Gastrocnemius medialis (tissue), 4 donors: ENCODE data around the gene NSRP1.

Experiments used
- POLR2A ChIP-seq, 2 donors: fragments of 450-650 bp; IDR thresholded peaks; one replicate each; pipeline ENCODE4 v1.6.1; 2017; ENCODE audit warnings: antibody characterized with exemption in 2 of 2, mild to moderate bottlenecking in 2 of 2, moderate library complexity in 2 of 2
- TF ChIP-seq, protein P1 (sequence below), 5 experiments: fragments of 450-650 bp in 3 of 5; fragments of 200-600 bp in 2 of 5; sonication (generic) in 2 of 5; IDR thresholded peaks in 4 of 5; conservative IDR thresholded peaks in 1 of 5; 1 replicate in 4 of 5; 2 replicates in 1 of 5; pipeline ENCODE4 v1.5.1; 2016 to 2019; ENCODE audit warnings: antibody characterized with exemption in 5 of 5, mild to moderate bottlenecking in 3 of 5, moderate library complexity in 3 of 5

DNA sequence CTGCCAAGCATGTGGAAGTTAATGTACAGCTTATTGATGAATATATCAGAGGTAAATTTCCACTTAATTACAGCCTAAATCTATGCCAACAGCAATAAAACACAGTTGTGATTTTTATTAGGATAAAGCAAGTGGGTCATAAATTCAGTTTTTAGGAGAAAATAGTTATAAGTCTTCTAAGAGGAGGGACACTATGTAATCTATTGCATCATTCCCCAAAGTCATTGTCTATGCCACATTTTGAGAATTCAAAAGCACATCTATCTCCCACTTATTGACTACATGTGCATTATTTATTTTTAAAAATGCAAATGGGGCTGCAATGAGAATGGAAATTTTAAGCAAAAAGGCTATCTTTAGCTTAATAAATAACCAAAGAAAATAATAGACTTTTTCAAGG is 23.7 kb upstream of the NSRP1 start:
- TF ChIP-seq, protein P1, sequence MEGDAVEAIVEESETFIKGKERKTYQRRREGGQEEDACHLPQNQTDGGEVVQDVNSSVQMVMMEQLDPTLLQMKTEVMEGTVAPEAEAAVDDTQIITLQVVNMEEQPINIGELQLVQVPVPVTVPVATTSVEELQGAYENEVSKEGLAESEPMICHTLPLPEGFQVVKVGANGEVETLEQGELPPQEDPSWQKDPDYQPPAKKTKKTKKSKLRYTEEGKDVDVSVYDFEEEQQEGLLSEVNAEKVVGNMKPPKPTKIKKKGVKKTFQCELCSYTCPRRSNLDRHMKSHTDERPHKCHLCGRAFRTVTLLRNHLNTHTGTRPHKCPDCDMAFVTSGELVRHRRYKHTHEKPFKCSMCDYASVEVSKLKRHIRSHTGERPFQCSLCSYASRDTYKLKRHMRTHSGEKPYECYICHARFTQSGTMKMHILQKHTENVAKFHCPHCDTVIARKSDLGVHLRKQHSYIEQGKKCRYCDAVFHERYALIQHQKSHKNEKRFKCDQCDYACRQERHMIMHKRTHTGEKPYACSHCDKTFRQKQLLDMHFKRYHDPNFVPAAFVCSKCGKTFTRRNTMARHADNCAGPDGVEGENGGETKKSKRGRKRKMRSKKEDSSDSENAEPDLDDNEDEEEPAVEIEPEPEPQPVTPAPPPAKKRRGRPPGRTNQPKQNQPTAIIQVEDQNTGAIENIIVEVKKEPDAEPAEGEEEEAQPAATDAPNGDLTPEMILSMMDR (IDR thresholded peaks at IDR 0.05 in 4 of 5, conservative IDR thresholded peaks at IDR 0.05 in 1 of 5): no peak
- TF ChIP-seq POLR2A (IDR thresholded peaks at IDR 0.05): no peak
